SU-DHL-6 (cell line): ENCODE data around the gene THEM4.

Source experiments
- H2AFZ ChIP-seq: fragments of 200-600 bp; sonication (generic); 2 replicates; pipeline ENCODE4 v1.6.1; 2014; ENCODE audit warnings: low read depth, mild to moderate bottlenecking, moderate library complexity, mixed read lengths, antibody characterized with exemption, low read length; ENCODE audit not compliant: severe bottlenecking
- H3F3A ChIP-seq: fragments of 200-600 bp; shearing (Covaris generic); 2 replicates; pipeline ENCODE4 v1.6.0; 2016; ENCODE audit warnings: antibody characterized with exemption, mild to moderate bottlenecking; ENCODE audit not compliant: insufficient read depth
- H3K27ac ChIP-seq: fragments of 200-600 bp; sonication (generic); 2 replicates; pipeline ENCODE4 v1.5.1; 2016; ENCODE audit warnings: low read depth, mild to moderate bottlenecking, low read length, moderate library complexity, mixed read lengths
- H3K27me3 ChIP-seq: fragments of 200-600 bp; sonication (generic), shearing (Covaris generic); 2 replicates; pipeline ENCODE4 v1.6.0; 2014; ENCODE audit warnings: mild to moderate bottlenecking, low read length
- H3K36me3 ChIP-seq: fragments of 200-600 bp; sonication (generic); 2 replicates; pipeline ENCODE4 v1.6.1; 2014; ENCODE audit warnings: mild to moderate bottlenecking, low read length, mixed read lengths
- H3K4me2 ChIP-seq: fragments of 300-600, 200-600 bp; shearing (Covaris generic), sonication (generic); 2 replicates; pipeline ENCODE4 v1.6.0; 2014; ENCODE audit warnings: low read length, low read depth, mild to moderate bottlenecking; ENCODE audit not compliant: poor library complexity, severe bottlenecking
- H3K4me3 ChIP-seq: fragments of 200-600 bp; sonication (generic); 2 replicates; pipeline ENCODE4 v1.5.1; 2014; ENCODE audit warnings: antibody characterized with exemption, low read length, mild to moderate bottlenecking, mixed read lengths; ENCODE audit not compliant: insufficient read depth, poor library complexity, severe bottlenecking
- H3K79me2 ChIP-seq: fragments of 200-600 bp; sonication (generic); 2 replicates; pipeline ENCODE4 v1.6.1; 2014; ENCODE audit warnings: mild to moderate bottlenecking, low read length, moderate library complexity; ENCODE audit not compliant: insufficient read depth
- H3K9ac ChIP-seq: fragments of 200-600 bp; sonication (generic); 2 replicates; pipeline ENCODE4 v1.7.0; 2014; ENCODE audit warnings: mild to moderate bottlenecking, low read length
- H3K9me2 ChIP-seq: fragments of 200-600 bp; sonication (generic); replicated peaks from 2 replicates; pipeline ENCODE4 v1.6.1; 2014; ENCODE audit warnings: low read length; ENCODE audit not compliant: insufficient read depth
- H3K9me3 ChIP-seq: fragments of 200-600 bp; sonication (generic); 2 replicates; pipeline ENCODE4 v1.6.1; 2014; ENCODE audit warnings: low read length, mixed read lengths; ENCODE audit not compliant: insufficient read depth
- H4K20me1 ChIP-seq: fragments of 200-600 bp; sonication (generic); 2 replicates; pipeline ENCODE4 v1.6.1; 2014; ENCODE audit warnings: low read depth, mild to moderate bottlenecking, antibody characterized with exemption, low read length, moderate library complexity, mixed read lengths
- CTCF ChIP-seq: fragments of 200-600 bp; sonication (generic); IDR thresholded peaks from one replicate; pipeline ENCODE4 v1.5.1; 2017; ENCODE audit warnings: antibody characterized with exemption, mild to moderate bottlenecking, low read length, moderate library complexity; ENCODE audit not compliant: insufficient read depth, poor library complexity, severe bottlenecking
- EZH2phosphoT487 ChIP-seq: fragments of 200-600 bp; sonication (generic), shearing (Covaris generic); conservative IDR thresholded peaks from 2 replicates; pipeline ENCODE4 v1.6.1; 2018; ENCODE audit warnings: mild to moderate bottlenecking, antibody characterized with exemption, low read length, moderate library complexity, mixed read lengths

Gene THEM4

DNA sequence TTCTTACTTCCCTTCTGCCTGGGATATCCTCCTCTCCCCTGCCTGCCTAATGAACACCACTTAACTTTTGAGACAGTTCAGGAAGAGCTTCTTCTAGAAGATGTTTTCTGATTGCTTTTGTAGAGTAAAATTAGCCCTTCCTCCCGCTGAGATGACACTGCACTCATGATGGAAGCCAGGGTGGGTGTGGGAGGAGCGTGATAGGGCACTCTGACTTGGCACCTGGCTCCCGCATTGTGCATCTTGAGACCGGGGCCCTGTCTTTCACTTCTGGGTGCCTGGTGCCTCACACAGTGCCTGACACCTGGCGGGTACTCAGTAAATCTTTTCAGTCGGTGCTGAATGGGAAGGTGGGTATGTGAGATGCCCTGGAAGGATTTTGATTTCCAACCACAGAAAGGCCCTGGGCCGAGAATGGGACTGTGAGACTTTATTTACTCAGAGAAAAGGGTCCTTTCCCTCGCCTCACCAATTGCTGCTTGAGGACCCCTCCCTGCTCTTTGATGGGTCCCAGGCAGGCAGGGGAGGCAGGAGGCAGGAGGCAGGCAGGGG is 62.5 kb downstream of the THEM4 start:
- no peaks in the 10 kb centered on the region for H3K36me3 ChIP-seq
- no peak overlapping the region for H3K4me2 ChIP-seq
- H3F3A ChIP-seq = no peaks in the 10 kb centered on the region
- TF ChIP-seq CTCF (no peak), EZH2phosphoT487 (no peak)
- H3K9ac ChIP-seq = no peak overlapping the region
- no peaks in the 10 kb centered on the region for H3K9me3 ChIP-seq
- no peaks in the 10 kb centered on the region for H3K79me2 ChIP-seq
- no peaks in the 10 kb centered on the region for H3K27me3 ChIP-seq
- no peaks in the 10 kb centered on the region for H3K9me2 ChIP-seq
- no peak overlapping the region for H3K4me3 ChIP-seq
- H3K27ac ChIP-seq = no peak overlapping the region
- H2AFZ ChIP-seq = no peak overlapping the region
- no peaks in the 10 kb centered on the region for H4K20me1 ChIP-seq

DNA sequence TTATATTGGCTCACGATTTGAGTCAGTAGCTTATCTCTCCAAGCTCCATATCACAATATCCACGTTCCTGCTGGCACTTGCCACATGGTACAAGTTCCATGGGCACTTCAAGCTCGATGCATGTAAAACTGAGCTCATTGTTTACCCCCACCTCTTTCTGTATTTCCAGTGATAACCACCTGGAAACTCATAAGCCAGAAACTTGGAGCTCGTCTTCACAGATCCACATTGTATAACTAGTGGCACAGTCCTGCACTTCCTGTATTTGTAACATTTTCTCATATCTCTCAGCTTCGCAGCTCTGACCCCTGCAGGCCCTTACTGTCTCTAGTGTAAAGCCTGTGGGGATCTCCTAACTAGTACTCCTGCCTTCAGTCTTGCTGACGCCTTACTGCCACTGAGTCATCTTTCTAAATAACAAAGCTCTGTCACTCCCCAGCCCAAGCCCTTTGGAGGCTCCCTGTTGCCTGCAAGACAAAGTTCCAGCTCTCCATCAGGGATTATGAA is 63.2 kb downstream of the THEM4 start:
- no peaks in the 10 kb centered on the region for H4K20me1 ChIP-seq
- no peak overlapping the region for H3K27ac ChIP-seq
- no peak for TF ChIP-seq CTCF
- TF ChIP-seq EZH2phosphoT487 = no peak
- H3K9me2 ChIP-seq = no peaks in the 10 kb centered on the region
- no peak overlapping the region for H3K4me2 ChIP-seq
- H3K36me3 ChIP-seq = no peaks in the 10 kb centered on the region
- H3K9ac ChIP-seq = no peak overlapping the region
- H3F3A ChIP-seq = no peaks in the 10 kb centered on the region
- H3K79me2 ChIP-seq = no peaks in the 10 kb centered on the region
- no peak overlapping the region for H2AFZ ChIP-seq
- H3K4me3 ChIP-seq = no peak overlapping the region
- H3K27me3 ChIP-seq = no peaks in the 10 kb centered on the region
- no peaks in the 10 kb centered on the region for H3K9me3 ChIP-seq

DNA sequence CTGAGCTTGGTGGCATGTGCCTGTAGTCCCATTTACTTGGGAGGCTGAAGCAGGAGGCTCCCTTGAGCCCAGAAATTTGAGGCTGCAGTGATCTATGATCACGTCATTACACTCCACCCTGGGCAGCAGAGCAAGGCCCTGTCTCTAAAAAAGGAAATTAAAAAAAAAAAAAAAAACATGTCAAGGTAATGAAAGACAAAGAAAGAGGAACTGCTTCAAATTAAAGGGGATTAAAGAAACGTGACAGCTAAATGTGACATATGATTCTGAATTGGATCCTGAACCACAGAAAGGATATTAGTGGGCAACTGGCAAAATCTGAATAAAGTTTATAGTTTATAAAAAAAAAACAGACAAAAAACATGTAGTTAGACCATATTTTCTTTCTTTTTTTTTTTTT is 65.9 kb downstream of the THEM4 start:
- Histone ChIP-seq H3K4me2 (no peak overlapping the region), H3K27ac (no peak overlapping the region), H3K27me3 (no peaks in the 10 kb centered on the region), H3K9me2 (no peaks in the 10 kb centered on the region), H3K4me3 (no peak overlapping the region), H2AFZ (no peak overlapping the region), H4K20me1 (no peaks in the 10 kb centered on the region), H3F3A (no peaks in the 10 kb centered on the region), H3K9ac (no peak overlapping the region), H3K79me2 (no peaks in the 10 kb centered on the region), H3K36me3 (no peaks in the 10 kb centered on the region), H3K9me3 (no peaks in the 10 kb centered on the region)
- TF ChIP-seq EZH2phosphoT487 (no peak), CTCF (no peak)
